MCF 10A (cell line): ENCODE results near the gene KRT14. TPM values are rescaled to one million over a fixed set of nuclear protein-coding genes. Genes with fewer than 3 reads are reported as not detected.

Source experiments
- BruUV-seq: library from RNA; stranded (reverse); fragments of 400-500 nt; replicated peaks from 2 replicates; lab custom pipeline; 2021; lab: Mats Ljungman, UMichigan
- CTCF ChIA-PET: fragments of 300-600 bp; sonication (Branson Sonifier 250); formaldehyde crosslinking; extraction: SDS; loops from one replicate; lab custom pipeline; 2021; ENCODE audit warnings: antibody characterized with exemption, inconsistent platforms; lab: Yijun Ruan, JAX
- POLR2A ChIA-PET: fragments of 300-600, 350-650 bp; sonication (Branson Sonifier 250); formaldehyde crosslinking; extraction: SDS; loops from one replicate; lab custom pipeline; 2020; ENCODE audit warnings: antibody characterized with exemption, inconsistent platforms; lab: Yijun Ruan, JAX
- DNase-seq: peaks from one replicate; pipeline ENCODE4 v3.0.0-alpha.2; 2018; ENCODE audit not compliant: unreplicated experiment
- H3K27ac Mint-ChIP-seq: one replicate; pipeline ENCODE4 v1.8.0; 2022; ENCODE audit warnings: mild to moderate bottlenecking, low read depth, mixed read lengths; ENCODE audit not compliant: unreplicated experiment
- H3K27me3 Mint-ChIP-seq: one replicate; pipeline ENCODE4 v1.8.0; 2022; ENCODE audit warnings: mixed read lengths; ENCODE audit not compliant: insufficient read depth, unreplicated experiment
- H3K36me3 Mint-ChIP-seq: one replicate; pipeline ENCODE4 v1.8.0; 2022; ENCODE audit warnings: mild to moderate bottlenecking, moderate library complexity, mixed read lengths; ENCODE audit not compliant: insufficient read depth, unreplicated experiment
- H3K4me1 Mint-ChIP-seq: one replicate; pipeline ENCODE4 v1.8.0; 2022; ENCODE audit warnings: mixed read lengths; ENCODE audit not compliant: insufficient read depth, unreplicated experiment
- H3K4me3 Mint-ChIP-seq: one replicate; pipeline ENCODE4 v1.8.0; 2022; ENCODE audit warnings: mild to moderate bottlenecking, moderate library complexity, mixed read lengths; ENCODE audit not compliant: unreplicated experiment
- H3K9me3 Mint-ChIP-seq: one replicate; pipeline ENCODE4 v1.8.0; 2022; ENCODE audit warnings: mixed read lengths; ENCODE audit not compliant: unreplicated experiment
- intact Hi-C: fragments of 100-400 bp; cut with micrococcal nuclease; formaldehyde crosslinking; loops from 2 replicates; pipeline ENCODE4 v1.14.1; 2022
- total RNA-seq: library from RNA; stranded (reverse); gene quantifications from 2 replicates; pipeline ENCODE4 v1.2.3, GENCODE V29; 2022
- TF ChIP-seq, protein P1 (sequence below): fragments of 200-600 bp; IDR thresholded peaks from one replicate; pipeline ENCODE4 v1.8.0; 2022; ENCODE audit warnings: antibody characterized with exemption, mild to moderate bottlenecking; ENCODE audit not compliant: unreplicated experiment

KRT14 gene
- total RNA-seq, 1 experiment from 2014 or later, result 1,755 TPM

DNA sequence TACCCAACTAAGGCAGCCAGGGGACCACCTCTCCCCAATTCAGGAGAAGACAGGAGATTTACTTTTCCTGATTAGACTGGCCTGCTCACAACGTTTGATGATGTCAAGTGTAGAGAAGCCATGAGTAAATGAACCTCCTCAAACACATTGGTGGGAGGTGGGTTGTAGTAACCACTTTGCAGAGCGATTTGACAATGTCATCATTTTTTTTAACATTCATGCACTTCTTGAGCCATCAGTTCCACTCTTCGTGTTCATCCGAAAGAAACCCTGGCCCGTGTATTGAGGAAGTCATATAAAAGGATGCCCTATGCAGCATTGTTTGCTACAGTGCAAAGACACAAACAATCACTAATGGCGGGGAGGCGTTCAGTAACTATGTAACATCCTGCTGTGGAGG lies 53.1 kb downstream of the KRT14 start:
- POLR2A ChIA-PET, result interaction anchor here (0.7 kb wide), 1 partner anchor 19 kb away, joined by 3 read pairs; no protein-coding TSS in a partner anchor
- Mint-ChIP-seq H3K27me3 (no peaks in the 10 kb centered on the region), H3K36me3 (peaks cover 12% of the 10 kb centered on the region), H3K4me3 (no peak overlapping the region), H3K4me1 (peaks cover 44% of the 10 kb centered on the region), H3K27ac (no peak overlapping the region), H3K9me3 (no peaks in the 10 kb centered on the region)
- intact Hi-C loops, result no loop called here
- BruUV-seq, result no TSS peak
- TF ChIP-seq, protein P1, sequence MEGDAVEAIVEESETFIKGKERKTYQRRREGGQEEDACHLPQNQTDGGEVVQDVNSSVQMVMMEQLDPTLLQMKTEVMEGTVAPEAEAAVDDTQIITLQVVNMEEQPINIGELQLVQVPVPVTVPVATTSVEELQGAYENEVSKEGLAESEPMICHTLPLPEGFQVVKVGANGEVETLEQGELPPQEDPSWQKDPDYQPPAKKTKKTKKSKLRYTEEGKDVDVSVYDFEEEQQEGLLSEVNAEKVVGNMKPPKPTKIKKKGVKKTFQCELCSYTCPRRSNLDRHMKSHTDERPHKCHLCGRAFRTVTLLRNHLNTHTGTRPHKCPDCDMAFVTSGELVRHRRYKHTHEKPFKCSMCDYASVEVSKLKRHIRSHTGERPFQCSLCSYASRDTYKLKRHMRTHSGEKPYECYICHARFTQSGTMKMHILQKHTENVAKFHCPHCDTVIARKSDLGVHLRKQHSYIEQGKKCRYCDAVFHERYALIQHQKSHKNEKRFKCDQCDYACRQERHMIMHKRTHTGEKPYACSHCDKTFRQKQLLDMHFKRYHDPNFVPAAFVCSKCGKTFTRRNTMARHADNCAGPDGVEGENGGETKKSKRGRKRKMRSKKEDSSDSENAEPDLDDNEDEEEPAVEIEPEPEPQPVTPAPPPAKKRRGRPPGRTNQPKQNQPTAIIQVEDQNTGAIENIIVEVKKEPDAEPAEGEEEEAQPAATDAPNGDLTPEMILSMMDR, result no peak
- CTCF ChIA-PET, result no interaction called here
- DNase-seq, result no peak

GRCh38 chr17:41532947-41533570 lies 53.6 kb downstream of the KRT14 start:
- intact Hi-C loops, result no loop called here
- ChIA-PET CTCF (interaction anchor here (0.6 to 1.2 kb wide), 4 partner anchors 12 to 618 kb away, joined by 3 to 6 read pairs (median 3); no protein-coding TSS in a partner anchor), POLR2A (interaction anchor here (0.6 to 1.5 kb wide), 4 partner anchors 12 to 685 kb away, joined by 3 to 7 read pairs (median 3); no protein-coding TSS in a partner anchor)
- Mint-ChIP-seq H3K27ac (no peak overlapping the region), H3K4me3 (no peak overlapping the region), H3K9me3 (no peaks in the 10 kb centered on the region), H3K36me3 (peaks cover 12% of the 10 kb centered on the region), H3K27me3 (no peaks in the 10 kb centered on the region), H3K4me1 (peaks cover 39% of the 10 kb centered on the region)
- BruUV-seq, result no TSS peak
- TF ChIP-seq, protein P1, result no peak
- DNase-seq, result no peak

Other genes starting within 250 kb of the KRT14 start
- gene KRT33A, start 236.1 kb downstream of the KRT14 start, total RNA-seq, result not detected in 2 replicates
- gene KRT33B, start 217.1 kb downstream of the KRT14 start, total RNA-seq, result not detected in 2 replicates
- gene KRT34, start 204.6 kb downstream of the KRT14 start, total RNA-seq, result 0.40 and 0.42 TPM in 2 replicates
- not detected in 2 replicates for gene KRT31, start 189.3 kb downstream of the KRT14 start, total RNA-seq
- not detected in 2 replicates for gene KRT37, start 162.3 kb downstream of the KRT14 start, total RNA-seq
- not detected in 2 replicates for gene KRT38, start 145.9 kb downstream of the KRT14 start, total RNA-seq
- not detected in 2 replicates for gene KRT32, start 119.5 kb downstream of the KRT14 start, total RNA-seq
- not detected in 2 replicates for gene KRT35, start 105.7 kb downstream of the KRT14 start, total RNA-seq
- gene KRT36, start 97.0 kb downstream of the KRT14 start, total RNA-seq, result not detected in 2 replicates
- gene KRT13, start 81.3 kb downstream of the KRT14 start, total RNA-seq, result not detected in 2 replicates
- gene KRT15, start 68.0 kb downstream of the KRT14 start, total RNA-seq, result 28.8 and 83.4 TPM in 2 replicates
- 0.68 TPM in 1 of 2 replicates, not detected in the other for gene KRT19, start 58.6 kb downstream of the KRT14 start, total RNA-seq
- gene KRT9, start 14.8 kb downstream of the KRT14 start, total RNA-seq, result 0.21 and 0.27 TPM in 2 replicates
- gene KRT16, start 25.9 kb upstream of the KRT14 start, total RNA-seq, result 74.5 and 109 TPM in 2 replicates
- 1,990 and 4,105 TPM in 2 replicates for gene KRT17, start 37.7 kb upstream of the KRT14 start, total RNA-seq
- 1,945 and 2,169 TPM in 2 replicates for gene EIF1, start 102.0 kb upstream of the KRT14 start, total RNA-seq
- gene GAST, start 125.4 kb upstream of the KRT14 start, total RNA-seq, result not detected in 2 replicates
- gene HAP1, start 147.7 kb upstream of the KRT14 start, total RNA-seq, result 0.37 and 0.49 TPM in 2 replicates
- 112 and 131 TPM in 2 replicates for gene JUP, start 199.8 kb upstream of the KRT14 start, total RNA-seq
- gene P3H4, start 225.1 kb upstream of the KRT14 start, total RNA-seq, result 36.4 and 41.5 TPM in 2 replicates
- 142 and 159 TPM in 2 replicates for gene FKBP10, start 226.1 kb upstream of the KRT14 start, total RNA-seq
- 59.8 and 65.1 TPM in 2 replicates for gene NT5C3B, start 249.3 kb upstream of the KRT14 start, total RNA-seq